Testis (tissue), 2 donors: ENCODE measurements around the gene KLK3.
"Not testable (repeated sequence)": the region's sequence is repeated elsewhere in the genome, so short reads cannot be mapped to it uniquely, and the experiment has no call there.

Experiments used
- CTCF ChIP-seq, 3 experiments: fragments of 450-650 bp in 2 of 3; fragments of 200-600 bp in 1 of 3; sonication (generic) in 1 of 3; IDR thresholded peaks; one replicate each; pipeline ENCODE4 v1.5.1; 2016 to 2019; ENCODE audit warnings: antibody characterized with exemption in 3 of 3, mild to moderate bottlenecking in 2 of 3, moderate library complexity in 1 of 3
- POLR2A ChIP-seq: fragments of 450-650 bp; IDR thresholded peaks from one replicate; pipeline ENCODE4 v1.6.1; 2017; ENCODE audit warnings: antibody characterized with exemption, mild to moderate bottlenecking, moderate library complexity

GRCh38 chr19:50896089-50896590, 41.4 kb downstream of the KLK3 start:
- not testable (repeated sequence) for TF ChIP-seq POLR2A; CTCF (IDR thresholded peaks at IDR 0.05)
